SIG-M5 treated with dmso at 0.1 percent for 504 hours (cell line): ENCODE measurements around the gene PCDHA11.
"Not testable (repeated sequence)": the region's sequence is repeated elsewhere in the genome, so short reads cannot be mapped to it uniquely, and the experiment has no call there.

Experiments
- DNase-seq: peaks from one replicate; lab custom pipeline; 2025; ENCODE audit not compliant: unreplicated experiment; lab: John Stamatoyannopoulos, UW

PCDHA11 gene, protein sequence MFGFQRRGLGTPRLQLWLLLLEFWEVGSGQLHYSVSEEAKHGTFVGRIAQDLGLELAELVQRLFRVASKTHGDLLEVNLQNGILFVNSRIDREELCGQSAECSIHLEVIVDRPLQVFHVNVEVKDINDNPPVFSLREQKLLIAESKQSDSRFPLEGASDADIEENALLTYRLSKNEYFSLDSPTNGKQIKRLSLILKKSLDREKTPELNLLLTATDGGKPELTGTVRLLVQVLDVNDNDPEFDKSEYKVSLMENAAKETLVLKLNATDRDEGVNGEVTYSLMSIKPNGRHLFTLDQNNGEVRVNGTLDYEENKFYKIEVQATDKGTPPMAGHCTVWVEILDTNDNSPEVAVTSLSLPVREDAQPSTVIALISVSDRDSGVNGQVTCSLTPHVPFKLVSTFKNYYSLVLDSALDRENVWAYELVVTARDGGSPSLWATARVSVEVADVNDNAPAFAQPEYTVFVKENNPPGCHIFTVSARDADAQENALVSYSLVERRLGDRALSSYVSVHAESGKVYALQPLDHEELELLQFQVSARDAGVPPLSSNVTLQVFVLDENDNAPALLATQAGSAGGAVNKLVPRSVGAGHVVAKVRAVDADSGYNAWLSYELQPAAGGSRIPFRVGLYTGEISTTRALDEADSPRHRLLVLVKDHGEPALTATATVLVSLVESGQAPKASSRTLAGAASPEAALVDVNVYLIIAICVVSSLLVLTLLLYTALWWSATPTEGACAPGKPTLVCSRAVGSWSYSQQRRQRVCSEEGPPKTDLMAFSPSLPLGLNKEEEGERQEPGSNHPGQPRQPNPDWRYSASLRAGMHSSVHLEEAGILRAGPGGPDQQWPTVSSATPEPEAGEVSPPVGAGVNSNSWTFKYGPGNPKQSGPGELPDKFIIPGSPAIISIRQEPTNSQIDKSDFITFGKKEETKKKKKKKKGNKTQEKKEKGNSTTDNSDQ

DNA sequence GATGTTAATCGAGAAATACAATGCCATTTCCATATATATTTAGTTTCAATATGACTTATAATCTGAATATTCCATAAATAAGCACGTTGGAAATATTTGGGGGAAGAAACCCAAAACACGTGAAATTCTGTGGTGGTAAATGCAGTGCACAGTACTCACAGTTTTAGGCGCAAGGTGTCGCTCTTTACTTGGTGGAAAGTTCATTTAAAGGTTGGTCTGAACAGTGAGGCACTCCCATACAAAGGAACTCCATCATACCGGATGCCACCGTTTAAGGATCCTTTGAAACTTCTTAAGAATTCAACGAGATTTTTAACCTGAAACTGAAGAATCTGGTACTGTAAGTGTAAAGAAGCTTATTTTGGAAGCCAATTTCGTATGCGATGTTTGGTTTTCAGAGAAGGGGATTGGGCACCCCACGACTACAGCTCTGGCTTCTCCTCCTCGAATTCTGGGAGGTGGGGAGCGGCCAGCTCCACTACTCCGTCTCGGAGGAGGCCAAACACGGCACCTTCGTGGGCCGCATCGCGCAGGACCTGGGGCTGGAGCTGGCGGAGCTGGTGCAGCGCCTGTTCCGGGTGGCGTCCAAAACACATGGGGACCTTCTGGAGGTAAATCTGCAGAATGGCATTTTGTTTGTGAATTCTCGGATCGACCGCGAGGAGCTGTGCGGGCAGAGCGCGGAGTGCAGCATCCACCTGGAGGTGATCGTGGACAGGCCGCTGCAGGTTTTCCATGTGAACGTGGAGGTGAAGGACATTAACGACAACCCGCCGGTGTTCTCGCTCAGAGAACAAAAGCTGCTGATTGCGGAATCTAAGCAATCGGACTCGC, at the start of gene PCDHA11:
Gene PCDHA11 (plus strand): TSS at position 237 of the 834 bp plus-strand sequence. CDS start 147 bp downstream, at position 384.
- DNase-seq: peak; percentile 29

DNA sequence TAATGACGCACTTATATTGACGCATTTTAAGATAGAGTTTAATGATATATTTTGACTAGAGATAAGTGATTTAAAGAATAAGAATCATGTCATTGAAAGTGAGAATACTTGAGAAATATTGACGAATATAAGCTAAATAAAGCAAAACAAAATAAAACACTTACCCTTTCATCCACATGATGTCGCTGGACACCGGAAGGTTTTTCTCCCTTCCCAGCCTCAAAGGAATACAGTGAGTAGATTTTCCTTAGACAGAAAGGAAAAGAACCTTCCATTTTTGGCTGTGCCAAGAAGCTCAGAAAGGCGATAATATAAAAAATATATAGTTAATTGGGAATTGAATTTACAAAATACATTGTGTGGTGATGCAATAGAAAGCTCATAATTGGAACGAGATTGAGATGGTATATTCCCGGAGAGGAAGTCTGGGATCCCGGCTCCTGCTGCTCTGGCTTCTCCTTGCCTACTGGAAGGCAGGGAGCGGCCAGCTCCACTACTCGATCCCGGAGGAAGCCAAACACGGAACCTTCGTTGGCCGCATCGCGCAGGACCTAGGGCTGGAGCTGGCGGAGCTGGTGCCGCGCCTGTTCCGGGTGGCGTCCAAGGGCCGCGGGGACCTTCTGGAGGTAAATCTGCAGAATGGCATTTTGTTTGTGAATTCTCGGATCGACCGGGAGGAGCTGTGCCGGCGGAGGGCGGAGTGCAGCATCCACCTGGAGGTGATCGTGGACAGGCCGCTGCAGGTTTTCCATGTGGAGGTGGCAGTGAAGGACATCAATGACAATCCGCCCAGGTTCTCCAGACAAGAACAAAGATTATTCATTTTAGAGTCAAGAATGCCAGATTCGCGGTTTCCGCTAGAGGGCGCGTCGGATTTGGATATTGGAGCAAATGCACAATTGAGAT, 47.1 kb upstream of the PCDHA11 start, which contains the start of gene PCDHA5:
Gene PCDHA5 (plus strand): TSS at position 239 of the 906 bp plus-strand sequence.
- DNase-seq: no peak

DNA sequence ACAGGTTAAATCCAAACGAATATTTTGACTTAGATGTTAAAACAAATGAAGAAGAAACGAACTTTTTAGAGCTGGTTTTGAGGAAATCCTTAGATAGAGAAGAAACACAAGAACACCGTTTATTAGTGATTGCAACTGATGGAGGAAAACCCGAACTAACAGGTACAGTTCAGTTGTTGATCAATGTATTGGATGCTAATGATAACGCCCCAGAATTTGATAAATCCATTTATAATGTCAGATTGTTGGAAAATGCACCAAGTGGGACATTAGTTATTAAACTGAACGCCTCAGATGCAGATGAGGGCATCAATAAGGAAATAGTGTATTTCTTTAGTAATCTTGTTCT, 46.5 kb upstream of the PCDHA11 start:
- DNase-seq: no peak

DNA sequence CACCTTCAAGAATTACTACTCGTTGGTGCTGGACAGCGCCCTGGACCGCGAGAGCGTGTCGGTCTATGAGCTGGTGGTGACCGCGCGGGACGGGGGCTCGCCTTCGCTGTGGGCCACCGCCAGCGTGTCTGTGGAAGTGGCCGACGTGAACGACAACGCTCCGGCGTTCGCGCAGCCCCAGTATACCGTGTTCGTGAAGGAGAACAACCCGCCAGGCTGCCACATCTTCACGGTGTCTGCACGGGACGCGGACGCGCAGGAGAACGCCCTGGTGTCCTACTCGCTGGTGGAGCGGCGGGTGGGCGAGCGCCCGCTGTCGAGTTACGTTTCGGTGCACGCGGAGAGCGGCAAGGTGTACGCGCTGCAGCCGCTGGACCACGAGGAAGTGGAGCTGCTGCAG, 45.8 kb upstream of the PCDHA11 start:
- DNase-seq: not testable (repeated sequence)

DNA sequence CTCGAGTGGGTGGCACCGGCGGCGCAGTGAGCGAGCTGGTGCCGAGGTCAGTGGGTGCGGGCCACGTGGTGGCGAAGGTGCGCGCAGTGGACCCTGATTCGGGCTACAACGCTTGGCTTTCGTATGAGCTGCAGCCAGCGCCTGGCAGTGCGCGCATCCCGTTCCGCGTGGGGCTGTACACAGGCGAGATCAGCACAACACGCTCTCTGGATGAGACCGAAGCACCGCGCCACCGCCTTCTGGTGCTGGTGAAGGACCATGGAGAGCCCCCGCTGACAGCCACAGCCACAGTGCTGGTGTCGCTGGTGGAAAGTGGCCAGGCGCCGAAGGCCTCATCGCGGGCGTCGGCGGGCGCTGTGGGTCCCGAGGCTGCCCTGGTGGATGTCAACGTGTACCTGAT, 45.3 kb upstream of the PCDHA11 start:
- no peak for DNase-seq

DNA sequence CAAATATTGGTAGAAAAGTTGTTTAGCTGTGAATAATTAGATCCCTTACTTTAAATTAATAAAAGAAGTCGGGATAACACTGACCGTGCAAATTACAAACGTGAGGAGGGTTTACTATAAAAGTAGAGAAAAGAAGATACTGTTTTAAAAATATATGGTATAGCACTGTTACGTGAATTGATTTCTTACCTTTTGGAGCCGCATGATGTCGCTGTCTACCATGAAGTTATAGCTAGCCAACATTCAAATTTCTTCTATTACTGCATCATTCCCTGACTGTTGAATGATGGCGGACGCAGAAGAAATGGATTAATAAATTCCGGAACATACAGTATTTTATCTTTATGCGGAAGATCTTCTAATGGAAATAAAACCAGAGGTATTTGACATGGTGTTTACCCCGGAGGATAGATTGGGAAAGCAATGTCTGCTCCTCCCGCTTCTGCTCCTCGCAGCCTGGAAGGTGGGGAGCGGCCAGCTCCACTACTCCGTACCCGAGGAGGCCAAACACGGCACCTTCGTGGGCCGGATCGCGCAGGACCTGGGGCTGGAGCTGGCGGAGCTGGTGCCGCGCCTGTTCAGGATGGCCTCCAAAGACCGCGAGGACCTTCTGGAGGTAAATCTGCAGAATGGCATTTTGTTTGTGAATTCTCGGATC, 40.9 kb upstream of the PCDHA11 start, which contains the start of gene PCDHA6:
Gene PCDHA6 (plus strand): TSS at position 257 of the 658 bp plus-strand sequence. CDS start 132 bp downstream, at position 389.
- no peak for DNase-seq

DNA sequence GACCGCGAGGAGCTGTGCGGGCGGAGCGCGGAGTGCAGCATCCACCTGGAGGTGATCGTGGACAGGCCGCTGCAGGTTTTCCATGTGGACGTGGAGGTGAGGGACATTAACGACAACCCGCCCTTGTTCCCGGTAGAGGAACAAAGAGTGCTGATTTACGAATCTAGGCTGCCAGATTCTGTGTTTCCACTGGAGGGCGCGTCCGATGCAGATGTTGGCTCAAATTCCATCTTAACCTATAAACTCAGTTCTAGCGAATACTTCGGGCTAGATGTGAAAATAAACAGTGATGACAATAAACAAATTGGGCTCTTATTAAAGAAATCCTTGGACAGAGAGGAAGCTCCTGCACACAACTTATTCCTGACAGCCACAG, 40.4 kb upstream of the PCDHA11 start:
- no peak for DNase-seq

DNA sequence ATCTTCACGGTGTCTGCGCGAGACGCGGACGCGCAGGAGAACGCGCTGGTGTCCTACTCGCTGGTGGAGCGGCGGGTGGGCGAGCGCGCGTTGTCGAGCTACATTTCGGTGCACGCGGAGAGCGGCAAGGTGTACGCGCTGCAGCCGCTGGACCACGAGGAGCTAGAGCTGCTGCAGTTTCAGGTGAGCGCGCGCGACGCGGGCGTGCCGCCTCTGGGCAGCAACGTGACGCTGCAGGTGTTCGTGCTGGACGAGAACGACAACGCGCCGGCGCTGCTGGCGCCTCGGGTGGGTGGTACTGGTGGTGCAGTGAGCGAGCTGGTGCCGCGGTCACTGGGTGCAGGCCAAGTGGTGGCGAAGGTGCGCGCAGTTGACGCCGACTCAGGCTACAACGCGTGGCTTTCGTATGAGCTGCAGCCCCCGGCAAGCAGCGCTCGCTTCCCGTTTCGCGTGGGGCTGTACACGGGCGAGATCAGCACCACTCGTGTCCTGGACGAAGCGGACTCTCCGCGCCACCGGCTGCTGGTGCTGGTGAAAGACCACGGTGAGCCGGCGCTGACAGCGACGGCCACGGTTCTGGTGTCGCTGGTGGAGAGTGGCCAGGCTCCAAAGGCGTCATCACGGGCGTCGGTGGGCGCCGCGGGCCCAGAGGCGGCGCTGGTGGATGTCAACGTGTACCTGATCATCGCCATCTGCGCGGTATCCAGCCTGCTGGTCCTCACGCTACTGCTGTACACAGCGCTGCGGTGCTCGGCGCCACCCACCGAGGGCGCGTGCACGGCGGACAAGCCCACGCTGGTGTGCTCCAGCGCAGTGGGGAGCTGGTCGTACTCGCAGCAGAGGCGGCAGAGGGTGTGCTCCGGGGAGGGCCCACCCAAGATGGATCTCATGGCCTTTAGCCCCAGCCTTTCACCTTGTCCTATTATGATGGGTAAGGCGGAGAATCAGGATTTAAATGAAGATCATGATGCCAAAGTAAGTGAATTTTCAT, 39.0 kb upstream of the PCDHA11 start:
- DNase-seq: not testable (repeated sequence)

DNA sequence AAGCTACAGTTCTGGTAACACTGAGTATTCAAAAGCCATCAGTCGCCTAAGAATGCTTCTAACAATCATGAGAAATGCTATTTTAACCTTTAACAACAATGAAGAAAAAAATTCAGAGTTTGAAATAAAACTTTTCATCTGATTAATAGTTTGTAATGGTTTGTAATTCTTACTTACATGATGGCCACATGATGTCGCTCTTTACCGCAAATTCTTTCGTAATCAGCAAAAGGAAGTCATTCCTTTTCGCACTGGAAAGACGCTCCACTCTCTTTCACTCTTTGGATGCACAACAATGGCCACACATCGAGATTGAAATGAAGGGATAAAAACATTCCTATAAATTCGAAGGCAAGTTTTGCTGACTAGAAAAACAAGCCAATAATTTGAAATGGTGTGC, 34.8 kb upstream of the PCDHA11 start, which contains the start of gene PCDHA7:
Gene PCDHA7 (plus strand): TSS at position 277 of the 400 bp plus-strand sequence. CDS start 115 bp downstream, at position 392.
- DNase-seq: no peak

DNA sequence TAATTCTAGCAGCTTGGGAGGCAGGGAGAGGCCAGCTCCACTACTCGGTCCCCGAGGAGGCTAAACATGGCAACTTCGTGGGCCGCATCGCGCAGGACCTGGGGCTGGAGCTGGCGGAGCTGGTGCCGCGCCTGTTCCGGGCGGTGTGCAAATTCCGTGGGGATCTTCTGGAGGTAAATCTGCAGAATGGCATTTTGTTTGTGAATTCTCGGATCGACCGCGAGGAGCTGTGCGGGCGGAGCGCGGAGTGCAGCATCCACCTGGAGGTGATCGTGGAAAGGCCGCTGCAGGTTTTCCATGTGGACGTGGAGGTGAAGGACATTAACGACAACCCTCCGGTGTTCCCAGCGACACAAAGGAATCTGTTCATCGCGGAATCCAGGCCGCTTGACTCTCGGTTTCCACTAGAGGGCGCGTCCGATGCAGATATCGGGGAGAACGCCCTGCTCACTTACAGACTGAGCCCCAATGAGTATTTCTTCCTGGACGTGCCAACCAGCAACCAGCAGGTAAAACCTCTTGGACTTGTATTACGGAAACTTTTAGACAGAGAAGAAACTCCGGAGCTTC, 34.2 kb upstream of the PCDHA11 start:
- DNase-seq: not testable (repeated sequence)

DNA sequence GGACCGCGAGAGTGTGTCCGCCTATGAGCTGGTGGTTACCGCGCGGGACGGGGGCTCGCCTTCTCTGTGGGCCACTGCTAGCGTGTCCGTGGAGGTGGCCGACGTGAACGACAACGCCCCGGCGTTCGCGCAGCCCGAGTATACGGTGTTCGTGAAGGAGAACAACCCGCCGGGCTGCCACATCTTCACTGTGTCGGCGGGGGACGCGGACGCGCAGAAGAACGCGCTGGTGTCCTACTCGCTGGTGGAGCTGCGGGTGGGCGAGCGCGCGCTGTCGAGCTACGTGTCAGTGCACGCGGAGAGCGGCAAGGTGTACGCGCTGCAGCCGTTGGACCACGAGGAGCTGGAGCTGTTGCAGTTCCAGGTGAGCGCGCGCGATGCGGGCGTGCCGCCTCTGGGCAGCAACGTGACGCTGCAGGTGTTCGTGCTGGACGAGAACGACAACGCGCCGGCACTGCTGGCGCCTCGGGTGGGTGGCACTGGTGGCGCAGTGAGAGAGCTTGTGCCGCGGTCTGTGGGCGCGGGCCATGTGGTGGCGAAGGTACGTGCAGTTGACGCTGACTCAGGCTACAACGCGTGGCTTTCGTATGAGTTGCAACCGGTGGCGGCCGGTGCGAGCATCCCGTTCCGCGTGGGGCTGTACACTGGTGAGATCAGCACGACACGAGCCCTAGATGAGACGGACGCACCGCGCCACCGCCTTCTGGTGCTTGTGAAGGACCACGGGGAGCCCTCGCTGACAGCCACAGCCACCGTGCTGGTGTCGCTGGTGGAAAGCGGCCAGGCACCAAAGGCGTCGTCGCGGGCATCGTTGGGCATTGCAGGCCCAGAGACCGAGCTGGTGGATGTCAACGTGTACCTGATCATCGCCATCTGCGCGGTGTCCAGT, 32.9 kb upstream of the PCDHA11 start:
- no peak for DNase-seq

DNA sequence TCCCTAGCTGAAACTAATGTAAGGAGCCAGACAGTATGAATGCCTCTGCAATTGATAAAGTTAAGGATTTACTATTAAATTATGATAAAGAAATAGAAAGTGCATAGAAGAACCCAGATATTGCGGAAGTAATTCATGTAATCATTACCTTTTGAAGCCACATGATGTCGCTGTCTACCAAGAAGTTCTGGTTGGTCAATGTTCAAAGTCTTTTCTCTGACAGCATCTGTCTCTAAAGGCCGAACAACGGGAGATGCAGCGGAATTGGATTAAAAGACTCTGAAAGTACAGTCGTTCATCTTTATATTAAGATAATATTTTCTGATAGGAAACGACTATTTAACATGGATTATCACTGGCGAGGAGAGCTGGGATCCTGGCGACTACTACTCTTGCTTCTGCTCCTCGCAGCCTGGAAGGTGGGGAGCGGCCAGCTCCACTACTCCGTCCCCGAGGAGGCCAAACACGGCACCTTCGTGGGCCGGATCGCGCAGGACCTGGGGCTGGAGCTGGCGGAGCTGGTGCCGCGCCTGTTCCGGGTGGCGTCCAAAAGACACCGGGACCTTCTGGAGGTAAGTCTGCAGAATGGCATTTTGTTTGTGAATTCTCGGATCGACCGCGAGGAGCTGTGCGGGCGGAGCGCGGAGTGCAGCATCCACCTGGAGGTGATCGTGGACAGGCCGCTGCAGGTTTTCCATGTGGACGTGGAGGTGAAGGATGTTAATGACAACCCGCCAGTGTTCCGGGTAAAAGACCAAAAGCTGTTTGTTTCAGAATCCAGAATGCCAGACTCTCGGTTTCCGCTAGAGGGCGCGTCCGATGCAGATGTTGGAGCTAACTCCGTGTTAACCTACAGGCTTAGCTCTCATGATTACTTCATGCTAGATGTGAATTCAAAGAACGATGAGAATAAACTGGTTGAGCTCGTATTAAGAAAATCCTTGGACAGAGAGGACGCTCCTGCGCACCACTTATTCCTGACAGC, 27.5 kb upstream of the PCDHA11 start, which contains the start of gene PCDHA8:
Gene PCDHA8 (plus strand): TSS at position 210 of the 985 bp plus-strand sequence. CDS start 135 bp downstream, at position 345.
- DNase-seq: peak; percentile 44

DNA sequence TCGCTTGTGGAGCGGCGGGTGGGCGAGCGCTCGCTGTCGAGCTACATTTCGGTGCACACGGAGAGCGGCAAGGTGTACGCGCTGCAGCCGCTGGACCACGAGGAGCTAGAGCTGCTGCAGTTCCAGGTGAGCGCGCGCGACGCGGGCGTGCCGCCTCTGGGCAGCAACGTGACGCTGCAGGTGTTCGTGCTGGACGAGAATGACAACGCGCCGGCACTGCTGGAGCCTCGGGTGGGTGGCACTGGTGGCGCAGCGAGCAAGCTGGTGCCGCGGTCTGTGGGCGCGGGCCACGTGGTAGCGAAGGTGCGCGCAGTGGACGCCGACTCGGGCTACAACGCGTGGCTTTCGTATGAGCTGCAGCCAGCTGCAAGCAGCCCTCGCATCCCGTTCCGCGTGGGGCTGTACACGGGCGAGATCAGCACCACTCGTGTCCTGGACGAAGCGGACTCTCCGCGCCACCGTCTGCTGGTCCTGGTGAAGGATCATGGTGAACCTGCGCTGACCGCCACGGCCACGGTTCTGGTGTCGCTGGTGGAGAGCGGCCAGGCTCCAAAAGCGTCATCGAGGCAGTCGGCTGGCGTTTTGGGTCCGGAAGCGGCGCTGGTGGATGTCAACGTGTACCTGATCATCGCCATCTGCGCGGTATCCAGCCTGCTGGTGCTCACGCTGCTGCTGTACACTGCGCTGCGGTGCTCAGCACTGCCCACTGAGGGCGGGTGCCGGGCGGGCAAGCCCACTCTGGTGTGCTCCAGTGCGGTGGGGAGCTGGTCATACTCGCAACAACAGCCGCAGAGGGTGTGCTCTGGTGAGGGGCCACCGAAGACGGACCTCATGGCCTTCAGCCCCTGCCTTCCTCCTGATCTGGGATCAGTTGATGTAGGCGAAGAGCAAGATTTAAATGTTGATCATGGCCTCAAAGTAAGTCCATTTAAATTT, 25.7 kb upstream of the PCDHA11 start:
- DNase-seq: no peak
